ENCODE results near the gene PRKCE. TPM values are rescaled to one million over a fixed set of nuclear protein-coding genes. Genes with fewer than 3 reads are reported as not detected.

Gene PRKCE
- total RNA-seq, 1 experiment from 2014 or later: 21.7 TPM

GRCh38 chr2:45872211-45872610 lies 220.7 kb downstream of the PRKCE start:
- Histone ChIP-seq H3K9me2 (ENCODE audit: insufficient read depth) (no peaks in the 10 kb centered on the region), H3K4me2 (no peak overlapping the region), H3K79me2 (ENCODE audit: low read depth) (no peaks in the 10 kb centered on the region), H2AFZ (no peak overlapping the region), H4K20me1 (ENCODE audit: insufficient read depth) (no peaks in the 10 kb centered on the region), H3K27me3 (ENCODE audit: insufficient read depth, low read depth) (no peaks in the 10 kb centered on the region), H3K9me3 (ENCODE audit: insufficient read depth, low read depth) (peaks cover 20% of the 10 kb centered on the region), H3F3A (ENCODE audit: insufficient read depth, low read depth) (peaks cover 5% of the 10 kb centered on the region; the same call in 1 of the 2 replicates), H3K27ac (no peak overlapping the region), H3K4me1 (replicated peaks; ENCODE audit: insufficient read depth) (no peaks in the 10 kb centered on the region), H3K36me3 (ENCODE audit: low read depth) (no peaks in the 10 kb centered on the region), H3K4me3 (no peak overlapping the region)
- TF ChIP-seq CTCF (conservative IDR thresholded peaks at IDR 0.05): no peak
- TF ChIP-seq EZH2 (IDR thresholded peaks at IDR 0.05; ENCODE audit: low read depth): no peak
- intact Hi-C loops (cut with micrococcal nuclease; ENCODE audit: unreplicated experiment): no loop called here
- ChIA-PET POLR2A (ENCODE audit: unreplicated experiment) (no interaction called here), CTCF (no interaction called here)
- no TSS peak for BruUV-seq (replicated peaks)
- DNase-seq: no peak

GRCh38 chr2:45874344-45874743 lies 222.9 kb downstream of the PRKCE start:
- TF ChIP-seq EZH2 (IDR thresholded peaks at IDR 0.05; ENCODE audit: low read depth) (no peak), CTCF (conservative IDR thresholded peaks at IDR 0.05) (no peak)
- CTCF ChIA-PET: no interaction called here
- Histone ChIP-seq H2AFZ (no peak overlapping the region), H3K36me3 (ENCODE audit: low read depth) (no peaks in the 10 kb centered on the region), H3F3A (ENCODE audit: insufficient read depth, low read depth) (no peaks in the 10 kb centered on the region), H3K4me3 (no peak overlapping the region), H3K9me3 (ENCODE audit: insufficient read depth, low read depth) (peaks cover 24% of the 10 kb centered on the region), H3K27me3 (ENCODE audit: insufficient read depth, low read depth) (no peaks in the 10 kb centered on the region), H3K9me2 (ENCODE audit: insufficient read depth) (no peaks in the 10 kb centered on the region), H3K27ac (no peak overlapping the region), H3K4me1 (replicated peaks; ENCODE audit: insufficient read depth) (no peaks in the 10 kb centered on the region), H3K4me2 (no peak overlapping the region), H4K20me1 (ENCODE audit: insufficient read depth) (peaks cover 3% of the 10 kb centered on the region; the same call in 1 of the 2 replicates), H3K79me2 (ENCODE audit: low read depth) (no peaks in the 10 kb centered on the region)
- no peak for DNase-seq
- POLR2A ChIA-PET (ENCODE audit: unreplicated experiment): no interaction called here
- intact Hi-C loops (cut with micrococcal nuclease; ENCODE audit: unreplicated experiment): no loop called here
- no TSS peak for BruUV-seq (replicated peaks)

- no peak for DNase-seq
- Histone ChIP-seq H3F3A (ENCODE audit: insufficient read depth, low read depth) (no peaks in the 10 kb centered on the region), H3K27me3 (ENCODE audit: insufficient read depth, low read depth) (no peaks in the 10 kb centered on the region), H3K4me2 (no peak overlapping the region), H3K4me3 (no peak overlapping the region), H2AFZ (no peak overlapping the region), H3K36me3 (ENCODE audit: low read depth) (no peaks in the 10 kb centered on the region), H3K27ac (no peak overlapping the region), H3K9me2 (ENCODE audit: insufficient read depth) (no peaks in the 10 kb centered on the region), H4K20me1 (ENCODE audit: insufficient read depth) (peaks cover 3% of the 10 kb centered on the region; the same call in 1 of the 2 replicates), H3K9me3 (ENCODE audit: insufficient read depth, low read depth) (peaks cover 24% of the 10 kb centered on the region), H3K4me1 (replicated peaks; ENCODE audit: insufficient read depth) (no peaks in the 10 kb centered on the region), H3K79me2 (ENCODE audit: low read depth) (no peaks in the 10 kb centered on the region)
- POLR2A ChIA-PET (ENCODE audit: unreplicated experiment): no interaction called here
- TF ChIP-seq CTCF (conservative IDR thresholded peaks at IDR 0.05) (no peak), EZH2 (IDR thresholded peaks at IDR 0.05; ENCODE audit: low read depth) (no peak)
- BruUV-seq (replicated peaks): no TSS peak
- CTCF ChIA-PET: no interaction called here
- intact Hi-C loops (cut with micrococcal nuclease; ENCODE audit: unreplicated experiment): no loop called here
Observed at GRCh38 chr2:45876611-45877010, 225.1 kb downstream of the PRKCE start.
